ENCODE results near the gene RUSF1.

DNA sequence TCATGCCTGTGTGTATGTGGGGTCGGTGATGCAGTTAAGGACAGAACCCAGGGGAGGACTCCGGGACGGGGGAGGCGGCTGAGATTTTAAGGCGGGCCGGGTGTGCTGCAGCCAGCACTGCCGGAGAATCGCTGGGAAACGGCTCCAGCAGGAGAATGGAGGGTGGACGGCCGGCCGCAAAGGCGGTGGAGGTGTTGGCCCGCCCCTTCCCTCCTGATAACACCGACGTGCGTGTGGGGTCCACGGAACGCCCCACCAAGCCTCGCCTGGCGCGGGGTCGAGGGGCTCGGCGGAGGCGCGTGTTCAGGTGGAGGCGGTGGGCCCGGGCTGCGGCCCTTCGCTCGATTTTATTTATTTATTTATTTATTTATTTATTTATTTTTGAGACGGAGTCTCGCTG lies 66.2 kb downstream of the RUSF1 start:
- TF ChIP-seq, protein P1, sequence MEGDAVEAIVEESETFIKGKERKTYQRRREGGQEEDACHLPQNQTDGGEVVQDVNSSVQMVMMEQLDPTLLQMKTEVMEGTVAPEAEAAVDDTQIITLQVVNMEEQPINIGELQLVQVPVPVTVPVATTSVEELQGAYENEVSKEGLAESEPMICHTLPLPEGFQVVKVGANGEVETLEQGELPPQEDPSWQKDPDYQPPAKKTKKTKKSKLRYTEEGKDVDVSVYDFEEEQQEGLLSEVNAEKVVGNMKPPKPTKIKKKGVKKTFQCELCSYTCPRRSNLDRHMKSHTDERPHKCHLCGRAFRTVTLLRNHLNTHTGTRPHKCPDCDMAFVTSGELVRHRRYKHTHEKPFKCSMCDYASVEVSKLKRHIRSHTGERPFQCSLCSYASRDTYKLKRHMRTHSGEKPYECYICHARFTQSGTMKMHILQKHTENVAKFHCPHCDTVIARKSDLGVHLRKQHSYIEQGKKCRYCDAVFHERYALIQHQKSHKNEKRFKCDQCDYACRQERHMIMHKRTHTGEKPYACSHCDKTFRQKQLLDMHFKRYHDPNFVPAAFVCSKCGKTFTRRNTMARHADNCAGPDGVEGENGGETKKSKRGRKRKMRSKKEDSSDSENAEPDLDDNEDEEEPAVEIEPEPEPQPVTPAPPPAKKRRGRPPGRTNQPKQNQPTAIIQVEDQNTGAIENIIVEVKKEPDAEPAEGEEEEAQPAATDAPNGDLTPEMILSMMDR (IDR thresholded peaks at IDR 0.05): no peak
- TF ChIP-seq POLR2A (IDR thresholded peaks at IDR 0.05): no peak
- no peak for TF ChIP-seq POLR2AphosphoS5 (IDR thresholded peaks at IDR 0.05)
- TF ChIP-seq EP300 (IDR thresholded peaks at IDR 0.05): no peak
